Neural cell (in vitro differentiated cells): Measurements from ENCODE around the gene SLC12A3. TPM values are rescaled to one million over a fixed set of nuclear protein-coding genes. Genes with fewer than 3 reads are reported as not detected.

ENCODE experiments used
- H2AFZ ChIP-seq: fragments of 200-600, 300-800 bp; sonication (generic), shearing (Covaris generic); 2 replicates; pipeline ENCODE4 v1.6.0; 2014; ENCODE audit warnings: low read depth, mild to moderate bottlenecking, antibody characterized with exemption, low read length, moderate library complexity
- H3F3A ChIP-seq: fragments of 200-600 bp; shearing (Covaris generic); 2 replicates; pipeline ENCODE4 v1.6.1; 2016; ENCODE audit warnings: mild to moderate bottlenecking, moderate library complexity, mixed read lengths, antibody characterized with exemption, low read length; ENCODE audit not compliant: insufficient read depth, poor library complexity, severe bottlenecking
- H3K27ac ChIP-seq: fragments of 200-600, 300-800 bp; sonication (generic), shearing (Covaris generic); 2 replicates; pipeline ENCODE4 v1.5.1; 2014; ENCODE audit warnings: mild to moderate bottlenecking, low read length, moderate library complexity
- H3K27me3 ChIP-seq: fragments of 300-800, 200-600 bp; sonication (generic), shearing (Covaris generic); 2 replicates; pipeline ENCODE4 v1.6.0; 2014; ENCODE audit warnings: mild to moderate bottlenecking, low read depth, low read length, moderate library complexity; ENCODE audit not compliant: insufficient read depth
- H3K36me3 ChIP-seq: fragments of 300-800, 200-600 bp; sonication (generic), shearing (Covaris generic); 2 replicates; pipeline ENCODE4 v1.5.1; 2014; ENCODE audit warnings: mild to moderate bottlenecking, antibody characterized with exemption, low read length, moderate library complexity; ENCODE audit not compliant: insufficient read depth
- H3K4me2 ChIP-seq: fragments of 300-800, 200-600 bp; sonication (generic), shearing (Covaris generic); 2 replicates; pipeline ENCODE4 v1.6.0; 2014; ENCODE audit warnings: mild to moderate bottlenecking, low read length
- H3K4me3 ChIP-seq: fragments of 300-800, 200-600 bp; sonication (generic), shearing (Covaris generic); 2 replicates; pipeline ENCODE4 v1.5.1; 2014; ENCODE audit warnings: mild to moderate bottlenecking, low read length, moderate library complexity
- H3K79me2 ChIP-seq: fragments of 200-600 bp; shearing (Covaris generic); replicated peaks from 2 replicates; pipeline ENCODE4 v1.6.0; 2014; ENCODE audit warnings: mild to moderate bottlenecking, low read length, moderate library complexity; ENCODE audit not compliant: insufficient read depth
- H3K9ac ChIP-seq: fragments of 300-800, 200-600 bp; sonication (generic), shearing (Covaris generic); 2 replicates; pipeline ENCODE4 v1.6.1; 2016; ENCODE audit warnings: mild to moderate bottlenecking, low read length, mixed read lengths
- H3K9me2 ChIP-seq: fragments of 200-600 bp; shearing (Covaris generic); 2 replicates; pipeline ENCODE4 v1.6.1; 2016; ENCODE audit warnings: mild to moderate bottlenecking, low read length, mixed read lengths; ENCODE audit not compliant: insufficient read depth
- H3K9me3 ChIP-seq: fragments of 200-600, 300-800 bp; sonication (generic), shearing (Covaris generic); 2 replicates; pipeline ENCODE4 v1.6.1; 2016; ENCODE audit warnings: mild to moderate bottlenecking, mixed run types, low read length, moderate library complexity, mixed read lengths
- H4K20me1 ChIP-seq: fragments of 200-600 bp; shearing (Covaris generic); 2 replicates; pipeline ENCODE4 v1.6.1; 2016; ENCODE audit warnings: mild to moderate bottlenecking, mixed run types; ENCODE audit not compliant: insufficient read depth
- EP300 ChIP-seq: fragments of 450-650 bp; conservative IDR thresholded peaks from 2 replicates; pipeline ENCODE4 v1.6.1; 2014; ENCODE audit warnings: antibody characterized with exemption, mild to moderate bottlenecking, moderate library complexity; ENCODE audit not compliant: poor library complexity, severe bottlenecking
- EZH2 ChIP-seq: fragments of 200-600, 300-800 bp; shearing (Covaris generic), sonication (generic); IDR thresholded peaks from 2 replicates; pipeline ENCODE4 v1.6.1; 2014; ENCODE audit warnings: antibody characterized with exemption, low read length, borderline replicate concordance, mild to moderate bottlenecking; ENCODE audit not compliant: insufficient read depth, poor library complexity, severe bottlenecking
- MXI1 ChIP-seq: fragments of 450-650 bp; conservative IDR thresholded peaks from 2 replicates; pipeline ENCODE4 v1.6.1; 2014; ENCODE audit warnings: antibody characterized with exemption, mild to moderate bottlenecking; ENCODE audit not compliant: poor library complexity, severe bottlenecking
- POLR2AphosphoS5 ChIP-seq: IDR thresholded peaks from 2 replicates; pipeline ENCODE4 v1.6.1; 2012
- RAD21 ChIP-seq: fragments of 450-650 bp; conservative IDR thresholded peaks from 2 replicates; pipeline ENCODE4 v1.6.1; 2014; ENCODE audit warnings: antibody characterized with exemption, mild to moderate bottlenecking, moderate library complexity
- SMC3 ChIP-seq: fragments of 450-650 bp; conservative IDR thresholded peaks from 2 replicates; pipeline ENCODE4 v1.6.1; 2014; ENCODE audit warnings: antibody characterized with exemption, mild to moderate bottlenecking, moderate library complexity; ENCODE audit not compliant: poor library complexity
- TAF1 ChIP-seq: IDR thresholded peaks from 2 replicates; pipeline ENCODE4 v1.6.1; 2012; ENCODE audit warnings: low read depth
- polyA plus RNA-seq: library from polyadenylated mRNA; depleted of rRNA; stranded (reverse); fragments of >200 nt; gene quantifications from 2 replicates; pipeline ENCODE4 v1.2.3, GENCODE V29; 2014
- TF ChIP-seq, protein P1 (sequence below): IDR thresholded peaks from 2 replicates; pipeline ENCODE4 v1.6.1; 2012; ENCODE audit warnings: borderline replicate concordance
- TF ChIP-seq, protein P2 (sequence below): fragments of 450-650 bp; IDR thresholded peaks from 2 replicates; pipeline ENCODE4 v1.5.1; 2014; ENCODE audit warnings: antibody characterized with exemption, mild to moderate bottlenecking, moderate library complexity; ENCODE audit not compliant: poor library complexity, severe bottlenecking

SLC12A3 gene
- polyA plus RNA-seq, 1 donor from 2014 or later, result 0.09 TPM

DNA sequence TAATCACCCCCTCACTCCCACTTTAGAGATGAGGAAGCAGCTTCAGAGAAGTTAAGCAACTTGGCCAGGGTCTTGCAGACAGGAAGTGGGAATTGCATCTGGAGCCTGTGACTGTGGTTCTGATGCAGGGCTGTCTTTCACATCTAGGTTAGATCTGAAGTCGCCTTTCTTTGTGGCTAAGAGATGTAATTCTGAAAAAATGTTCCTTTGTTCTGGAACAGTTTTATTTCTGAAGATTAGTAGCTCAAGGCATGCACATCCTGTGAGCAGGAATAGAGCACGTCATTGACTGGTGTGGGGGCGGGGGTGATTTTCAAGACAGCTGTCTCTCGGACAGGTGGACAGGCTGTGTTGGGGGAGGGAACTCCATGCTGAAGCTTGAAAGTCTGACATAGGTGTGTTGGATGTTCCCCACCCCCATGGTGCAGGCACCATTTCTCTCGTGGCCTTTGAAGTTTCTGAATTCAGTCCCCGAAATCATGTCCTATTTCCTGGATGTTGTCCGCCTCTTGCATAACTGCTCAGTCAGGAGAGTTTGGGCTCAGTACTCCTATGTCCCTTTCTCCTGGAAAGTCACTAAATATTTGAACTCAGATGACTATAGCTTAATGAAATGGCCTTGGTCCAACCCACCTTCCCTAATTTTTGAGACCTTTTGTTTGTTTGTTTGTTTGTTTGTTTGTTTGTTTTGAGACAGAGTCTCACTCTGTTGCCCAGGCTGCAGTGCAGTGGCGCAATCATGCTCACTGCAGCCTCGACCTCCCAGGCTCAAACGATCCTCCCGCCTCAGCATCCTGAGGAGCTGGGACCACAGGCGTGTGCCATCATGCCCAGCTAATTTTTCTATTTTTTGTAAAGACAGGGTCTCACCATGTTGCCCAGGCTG lies 45.9 kb downstream of the SLC12A3 start:
- no peak for TF ChIP-seq RAD21
- no peak overlapping the region for H3K27ac ChIP-seq

DNA sequence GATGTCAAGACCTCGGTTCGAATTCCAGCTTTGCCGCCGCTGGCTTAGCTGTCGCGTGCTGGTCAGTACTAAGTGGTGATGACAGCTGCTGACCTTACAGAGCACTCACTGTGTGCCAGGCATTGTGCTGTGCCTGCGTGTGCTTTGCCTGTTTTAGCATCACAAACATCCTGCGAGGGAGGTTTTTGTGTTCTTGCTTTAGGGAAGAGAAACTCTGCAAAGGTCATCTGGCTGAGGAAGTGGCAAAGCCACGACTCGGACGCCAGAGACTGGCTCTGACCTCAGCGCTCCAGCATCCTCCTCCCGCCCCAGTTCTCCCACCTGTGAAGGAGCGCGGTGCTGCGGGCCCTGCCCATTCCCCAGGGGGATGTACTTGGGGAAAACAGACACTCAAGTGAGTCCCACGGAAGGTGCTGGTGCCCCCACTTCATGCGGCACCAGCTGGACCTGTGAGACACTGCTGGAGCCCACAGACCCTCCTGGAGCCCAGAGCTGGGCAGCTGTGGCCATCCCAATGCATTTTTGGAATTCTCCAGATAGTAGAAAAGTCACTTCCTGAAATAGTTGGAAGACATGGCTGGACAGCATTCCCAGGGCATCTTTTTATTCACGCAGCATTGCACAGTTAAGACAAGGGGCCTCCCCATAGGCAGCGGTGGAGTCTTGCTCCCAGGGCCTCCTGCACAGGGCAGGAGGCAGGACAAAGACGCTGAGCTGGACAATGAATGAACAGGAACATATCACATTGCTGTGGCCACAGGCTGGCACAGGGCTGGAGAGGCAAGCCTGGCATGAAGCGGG lies 47.0 kb downstream of the SLC12A3 start:
- Histone ChIP-seq H2AFZ (no peak overlapping the region), H3K9ac (no peak overlapping the region)
- TF ChIP-seq EP300 (no peak), MXI1 (no peak), SMC3 (no peak), TAF1 (no peak), EZH2 (no peak), POLR2AphosphoS5 (no peak), RAD21 (no peak)
- TF ChIP-seq, protein P1, sequence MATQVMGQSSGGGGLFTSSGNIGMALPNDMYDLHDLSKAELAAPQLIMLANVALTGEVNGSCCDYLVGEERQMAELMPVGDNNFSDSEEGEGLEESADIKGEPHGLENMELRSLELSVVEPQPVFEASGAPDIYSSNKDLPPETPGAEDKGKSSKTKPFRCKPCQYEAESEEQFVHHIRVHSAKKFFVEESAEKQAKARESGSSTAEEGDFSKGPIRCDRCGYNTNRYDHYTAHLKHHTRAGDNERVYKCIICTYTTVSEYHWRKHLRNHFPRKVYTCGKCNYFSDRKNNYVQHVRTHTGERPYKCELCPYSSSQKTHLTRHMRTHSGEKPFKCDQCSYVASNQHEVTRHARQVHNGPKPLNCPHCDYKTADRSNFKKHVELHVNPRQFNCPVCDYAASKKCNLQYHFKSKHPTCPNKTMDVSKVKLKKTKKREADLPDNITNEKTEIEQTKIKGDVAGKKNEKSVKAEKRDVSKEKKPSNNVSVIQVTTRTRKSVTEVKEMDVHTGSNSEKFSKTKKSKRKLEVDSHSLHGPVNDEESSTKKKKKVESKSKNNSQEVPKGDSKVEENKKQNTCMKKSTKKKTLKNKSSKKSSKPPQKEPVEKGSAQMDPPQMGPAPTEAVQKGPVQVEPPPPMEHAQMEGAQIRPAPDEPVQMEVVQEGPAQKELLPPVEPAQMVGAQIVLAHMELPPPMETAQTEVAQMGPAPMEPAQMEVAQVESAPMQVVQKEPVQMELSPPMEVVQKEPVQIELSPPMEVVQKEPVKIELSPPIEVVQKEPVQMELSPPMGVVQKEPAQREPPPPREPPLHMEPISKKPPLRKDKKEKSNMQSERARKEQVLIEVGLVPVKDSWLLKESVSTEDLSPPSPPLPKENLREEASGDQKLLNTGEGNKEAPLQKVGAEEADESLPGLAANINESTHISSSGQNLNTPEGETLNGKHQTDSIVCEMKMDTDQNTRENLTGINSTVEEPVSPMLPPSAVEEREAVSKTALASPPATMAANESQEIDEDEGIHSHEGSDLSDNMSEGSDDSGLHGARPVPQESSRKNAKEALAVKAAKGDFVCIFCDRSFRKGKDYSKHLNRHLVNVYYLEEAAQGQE, result no peak
- TF ChIP-seq, protein P2, sequence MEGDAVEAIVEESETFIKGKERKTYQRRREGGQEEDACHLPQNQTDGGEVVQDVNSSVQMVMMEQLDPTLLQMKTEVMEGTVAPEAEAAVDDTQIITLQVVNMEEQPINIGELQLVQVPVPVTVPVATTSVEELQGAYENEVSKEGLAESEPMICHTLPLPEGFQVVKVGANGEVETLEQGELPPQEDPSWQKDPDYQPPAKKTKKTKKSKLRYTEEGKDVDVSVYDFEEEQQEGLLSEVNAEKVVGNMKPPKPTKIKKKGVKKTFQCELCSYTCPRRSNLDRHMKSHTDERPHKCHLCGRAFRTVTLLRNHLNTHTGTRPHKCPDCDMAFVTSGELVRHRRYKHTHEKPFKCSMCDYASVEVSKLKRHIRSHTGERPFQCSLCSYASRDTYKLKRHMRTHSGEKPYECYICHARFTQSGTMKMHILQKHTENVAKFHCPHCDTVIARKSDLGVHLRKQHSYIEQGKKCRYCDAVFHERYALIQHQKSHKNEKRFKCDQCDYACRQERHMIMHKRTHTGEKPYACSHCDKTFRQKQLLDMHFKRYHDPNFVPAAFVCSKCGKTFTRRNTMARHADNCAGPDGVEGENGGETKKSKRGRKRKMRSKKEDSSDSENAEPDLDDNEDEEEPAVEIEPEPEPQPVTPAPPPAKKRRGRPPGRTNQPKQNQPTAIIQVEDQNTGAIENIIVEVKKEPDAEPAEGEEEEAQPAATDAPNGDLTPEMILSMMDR, result no peak

More for the DNA sequence above, 45.9 kb downstream of the SLC12A3 start:
- no peak overlapping the region for H3K4me2 ChIP-seq
- no peaks in the 10 kb centered on the region for H3K27me3 ChIP-seq
- no peak overlapping the region for H2AFZ ChIP-seq
- no peaks in the 10 kb centered on the region for H3K79me2 ChIP-seq
- no peaks in the 10 kb centered on the region for H3K36me3 ChIP-seq
- no peaks in the 10 kb centered on the region for H4K20me1 ChIP-seq
- no peak overlapping the region for H3K4me3 ChIP-seq
- H3K9ac ChIP-seq, result no peak overlapping the region
- H3F3A ChIP-seq, result no peaks in the 10 kb centered on the region
- H3K9me3 ChIP-seq, result no peaks in the 10 kb centered on the region
- H3K9me2 ChIP-seq, result no peaks in the 10 kb centered on the region

More for the DNA sequence above, 47.0 kb downstream of the SLC12A3 start:
- Histone ChIP-seq H3F3A (no peaks in the 10 kb centered on the region), H3K27ac (no peak overlapping the region), H3K9me3 (no peaks in the 10 kb centered on the region), H3K9me2 (no peaks in the 10 kb centered on the region), H3K36me3 (no peaks in the 10 kb centered on the region), H4K20me1 (no peaks in the 10 kb centered on the region), H3K27me3 (no peaks in the 10 kb centered on the region), H3K79me2 (no peaks in the 10 kb centered on the region), H3K4me2 (no peak overlapping the region), H3K4me3 (no peak overlapping the region)
